BE2C (cell line): ENCODE results near the gene MYH6.

Experiments used
- DNase-seq: peaks from one replicate; pipeline ENCODE4 v3.0.0-alpha.2; 2020
- H3K27me3 ChIP-seq: fragments of 250-450 bp; sonication (Bioruptor Pico); 2 replicates; pipeline ENCODE4 v1.5.1; 2020; ENCODE audit warnings: mild to moderate bottlenecking
- H3K36me3 ChIP-seq: fragments of 250-450 bp; sonication (Bioruptor Pico); 2 replicates; pipeline ENCODE4 v1.5.1; 2020; ENCODE audit warnings: mild to moderate bottlenecking
- H3K4me1 ChIP-seq: fragments of 250-450 bp; sonication (Bioruptor Pico); 2 replicates; pipeline ENCODE4 v1.5.1; 2020
- H3K4me3 ChIP-seq: 2 replicates; pipeline ENCODE4 v1.5.1; 2011; ENCODE audit warnings: low read depth, low read length
- H3K9me3 ChIP-seq: fragments of 250-450 bp; sonication (Bioruptor Pico); 2 replicates; pipeline ENCODE4 v1.5.1; 2020
- CTCF ChIP-seq: IDR thresholded peaks from 2 replicates; pipeline ENCODE4 v1.5.1; 2012; ENCODE audit warnings: mild to moderate bottlenecking, low read depth, low read length

The MYH6 gene

GRCh38 chr14:23436327-23437132, 28.5 kb upstream of the MYH6 start:
- Histone ChIP-seq H3K9me3 (no peaks in the 10 kb centered on the region), H3K4me1 (no peaks in the 10 kb centered on the region), H3K4me3 (no peak overlapping the region), H3K27me3 (no peaks in the 10 kb centered on the region; the same call in 1 of the 2 replicates), H3K36me3 (no peaks in the 10 kb centered on the region)
- DNase-seq: no peak
- TF ChIP-seq CTCF: no peak

DNA sequence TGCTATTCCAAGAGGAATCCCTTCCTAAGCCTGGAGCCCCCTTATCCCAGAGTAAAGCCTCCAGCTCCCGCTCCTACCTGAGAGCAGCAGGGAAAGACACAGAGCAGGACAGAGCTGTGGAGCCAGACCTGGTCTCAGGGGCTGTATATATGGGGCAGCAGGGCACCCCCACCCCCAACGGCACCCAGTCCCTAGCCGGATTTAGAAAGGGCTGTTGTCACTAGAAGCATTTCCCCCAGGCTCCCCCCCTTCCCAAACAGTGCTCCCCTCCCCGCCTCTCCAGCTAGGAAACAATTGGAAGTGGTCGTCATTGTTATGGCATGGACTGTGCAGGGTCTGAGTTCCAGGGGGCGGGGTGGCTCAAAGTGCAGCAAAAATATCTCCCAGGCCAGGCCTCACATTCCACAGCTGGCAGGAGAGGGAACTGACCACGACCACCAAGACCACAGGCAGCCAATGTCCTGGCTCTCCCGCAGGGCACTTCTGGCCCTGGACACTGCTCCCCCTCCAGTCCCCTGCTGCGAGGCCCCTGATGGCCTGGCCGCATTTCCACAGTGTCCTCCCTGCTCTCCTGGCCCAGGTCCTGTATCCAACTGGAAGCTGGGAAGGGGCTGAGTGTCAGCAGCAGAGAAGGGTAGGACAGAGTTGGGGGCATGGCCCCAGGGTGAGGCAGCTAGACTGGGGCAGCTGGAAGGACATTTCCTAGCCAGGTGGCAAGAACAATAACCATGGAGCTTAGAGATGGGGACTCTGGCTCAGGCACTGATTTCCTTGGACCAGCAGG, 27.7 kb upstream of the MYH6 start, which contains the start of gene MYH7:
TSS of gene MYH7 (minus strand) at position 118 of the 784 bp plus-strand sequence. CDS start 1,928 bp downstream, outside the sequence.
- Histone ChIP-seq H3K27me3 (no peaks in the 10 kb centered on the region; the same call in 1 of the 2 replicates), H3K4me3 (no peak within 1 kb of the TSS), H3K4me1 (no peaks in the 10 kb centered on the region), H3K9me3 (no peaks in the 10 kb centered on the region), H3K36me3 (no peaks in the 10 kb centered on the region)
- no peak for DNase-seq
- TF ChIP-seq CTCF: no peak

- no peaks in the 10 kb centered on the region for H3K4me1 ChIP-seq
- no peaks in the 10 kb centered on the region; the same call in 1 of the 2 replicates for H3K27me3 ChIP-seq
- TF ChIP-seq CTCF: no peak
Measured at GRCh38 chr14:23434488-23435222, 26.6 kb upstream of the MYH6 start.

DNA sequence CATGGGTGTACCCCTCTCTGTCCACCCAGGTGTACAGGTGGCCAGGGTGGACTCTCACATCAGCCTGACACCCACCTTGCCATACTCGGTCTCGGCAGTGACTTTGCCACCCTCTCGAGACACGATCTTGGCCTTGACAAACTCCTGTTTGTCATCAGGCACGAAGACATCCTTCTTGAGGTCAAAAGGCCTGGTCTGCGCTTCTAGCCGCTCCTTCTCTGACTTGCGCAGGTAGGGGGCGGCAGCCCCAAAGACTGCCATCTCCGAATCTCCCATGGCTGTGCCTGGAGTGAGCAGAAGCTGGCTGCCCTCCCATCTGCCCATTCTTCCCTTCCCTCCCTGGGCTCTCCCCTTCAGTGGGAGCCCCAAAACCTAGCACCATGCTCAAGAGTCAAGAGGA, 25.4 kb upstream of the MYH6 start:
- H3K9me3 ChIP-seq: no peaks in the 10 kb centered on the region
- no peak for DNase-seq
- no peak for TF ChIP-seq CTCF
- no peaks in the 10 kb centered on the region; the same call in 1 of the 2 replicates for H3K27me3 ChIP-seq
- no peaks in the 10 kb centered on the region for H3K4me1 ChIP-seq
- H3K36me3 ChIP-seq: no peaks in the 10 kb centered on the region
- no peak overlapping the region for H3K4me3 ChIP-seq

More at GRCh38 chr14:23434488-23435222, 26.6 kb upstream of the MYH6 start:
- H3K4me3 ChIP-seq: no peak overlapping the region
- no peaks in the 10 kb centered on the region for H3K36me3 ChIP-seq
- no peak for DNase-seq
- no peaks in the 10 kb centered on the region for H3K9me3 ChIP-seq

DNA sequence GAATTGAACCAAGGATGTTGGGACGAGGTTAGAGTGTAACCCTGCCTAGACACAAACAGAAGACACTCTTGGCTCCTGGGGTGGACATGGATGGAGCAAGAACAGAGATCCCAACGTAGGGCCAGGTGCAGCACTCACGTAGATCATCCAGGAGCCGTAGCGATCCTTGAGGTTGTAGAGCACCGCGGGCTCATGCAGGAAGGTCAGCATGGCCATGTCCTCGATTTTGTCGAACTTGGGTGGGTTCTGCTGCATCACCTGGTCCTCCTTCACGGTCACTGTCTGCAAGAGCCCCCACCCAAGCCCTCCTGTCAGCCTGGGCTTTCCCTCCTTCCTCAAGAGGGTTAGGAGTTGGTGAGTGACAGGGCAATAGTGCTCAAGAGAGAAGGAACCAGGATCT, 24.9 kb upstream of the MYH6 start:
- no peak for TF ChIP-seq CTCF
- no peaks in the 10 kb centered on the region for H3K4me1 ChIP-seq
- H3K27me3 ChIP-seq: no peaks in the 10 kb centered on the region; the same call in 1 of the 2 replicates
- no peak for DNase-seq
- H3K9me3 ChIP-seq: no peaks in the 10 kb centered on the region
- no peaks in the 10 kb centered on the region for H3K36me3 ChIP-seq
- H3K4me3 ChIP-seq: no peak overlapping the region
